NCI-H1092 treated with DMSO at 0.1 percent for 48 hours (cell line): ENCODE measurements around the gene KRTAP29-1.
A peak's percentile ranks its signal among the peaks of the same experiment; 100 is the strongest.

Experiments used
- DNase-seq: peaks from one replicate; lab custom pipeline; 2025; lab: John Stamatoyannopoulos, UW

Gene KRTAP29-1

DNA sequence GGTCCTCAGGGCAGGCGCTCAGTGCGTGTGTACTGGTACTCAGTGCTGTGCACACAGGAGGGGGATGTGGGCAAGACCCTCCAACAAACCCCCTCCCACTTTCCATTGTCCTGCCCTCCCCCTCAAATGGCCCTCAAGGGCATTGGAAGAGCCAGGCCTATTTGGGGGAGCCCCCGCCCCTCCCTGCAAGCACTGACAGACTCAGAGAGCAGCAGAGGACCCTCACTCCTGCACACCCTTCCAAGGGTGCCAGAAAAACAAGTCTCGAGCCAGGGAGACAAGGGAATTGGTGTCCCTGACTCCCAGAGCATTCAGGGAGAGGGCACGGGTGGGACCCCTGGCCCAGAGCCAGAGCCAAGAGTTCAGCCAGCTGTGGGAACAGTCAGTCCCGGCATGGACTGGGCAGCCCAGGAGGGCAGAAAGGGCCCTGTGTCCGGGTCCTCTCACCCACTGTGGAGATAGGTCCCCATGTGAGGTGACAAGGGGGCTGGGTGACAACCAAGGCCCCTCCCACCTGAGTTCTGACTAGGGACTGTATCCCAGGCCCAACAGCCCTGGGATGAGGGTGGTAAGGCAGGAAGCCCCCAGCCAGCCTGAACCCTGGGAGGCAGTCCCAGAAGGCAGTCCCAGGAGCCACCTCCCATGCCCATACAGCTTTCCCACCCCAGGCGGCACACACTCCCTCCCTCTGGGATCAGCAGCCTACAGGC is 24.9 kb upstream of the KRTAP29-1 start:
- no peak for DNase-seq

DNA sequence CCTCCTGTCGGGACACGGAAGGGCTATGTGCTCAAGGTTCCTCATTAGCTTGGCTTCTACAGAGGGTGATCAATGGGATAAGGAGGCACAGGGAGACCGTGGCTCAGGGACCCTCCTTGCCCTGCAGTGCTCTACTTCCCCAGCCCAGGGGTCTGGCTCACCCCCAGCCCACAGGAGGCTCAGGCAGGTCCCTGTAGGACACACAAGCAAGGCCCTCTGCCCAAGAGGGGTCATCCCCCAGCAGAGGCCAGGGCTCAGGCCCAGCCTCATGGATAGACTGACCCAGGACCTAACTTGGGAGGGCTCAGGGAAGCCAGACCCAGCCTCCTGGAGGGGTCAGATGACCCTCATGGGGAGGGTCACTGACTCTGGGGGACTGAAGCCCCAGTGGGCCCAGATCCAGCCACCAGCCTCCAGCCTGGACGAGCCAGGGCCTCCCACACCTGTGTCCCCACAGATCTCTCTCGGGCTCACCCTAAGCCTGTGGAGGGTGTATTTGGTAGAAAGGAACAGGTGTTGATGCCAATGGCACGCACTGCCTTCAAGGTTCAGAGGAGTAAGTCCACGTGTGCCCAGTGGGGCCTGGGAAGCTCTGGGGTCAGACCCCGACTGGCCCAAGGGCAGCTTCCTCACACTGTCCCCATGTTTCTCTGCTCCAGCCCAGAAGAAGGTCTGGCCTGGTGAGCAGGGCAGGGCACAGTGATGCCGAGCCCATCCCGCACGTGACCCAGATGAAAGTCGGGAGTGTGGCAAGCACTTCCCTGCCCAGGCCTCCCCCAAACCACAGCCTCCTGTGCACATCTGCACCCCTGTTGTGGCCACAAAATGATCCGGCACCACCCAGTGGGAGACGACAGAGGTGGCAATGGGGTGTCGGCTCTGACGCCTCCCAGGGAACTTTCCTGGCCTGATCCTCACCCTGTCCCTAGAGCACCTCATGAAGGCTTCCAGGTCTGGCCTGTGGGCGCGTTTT is 23.8 kb upstream of the KRTAP29-1 start:
- no peak for DNase-seq

DNA sequence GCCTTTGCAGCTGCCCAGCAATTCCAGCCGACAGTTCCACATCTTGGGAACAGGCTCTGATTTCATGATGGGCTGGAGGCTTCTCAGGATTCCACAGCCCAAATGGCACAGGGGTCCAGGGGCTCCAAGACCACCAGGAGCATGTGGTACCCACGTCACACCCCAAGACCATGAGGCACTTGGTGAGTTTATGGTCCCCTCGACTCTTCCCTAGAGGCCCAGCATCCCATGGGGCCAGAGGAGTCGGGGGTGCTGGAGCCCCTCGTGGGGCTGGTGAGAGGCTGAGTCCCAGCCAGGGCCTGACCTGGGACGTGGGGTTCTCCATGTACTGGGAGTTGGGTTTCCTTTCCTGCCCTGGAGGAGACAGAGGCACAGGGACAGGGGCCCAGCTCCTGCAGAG is 23.0 kb upstream of the KRTAP29-1 start:
- DNase-seq: no peak

DNA sequence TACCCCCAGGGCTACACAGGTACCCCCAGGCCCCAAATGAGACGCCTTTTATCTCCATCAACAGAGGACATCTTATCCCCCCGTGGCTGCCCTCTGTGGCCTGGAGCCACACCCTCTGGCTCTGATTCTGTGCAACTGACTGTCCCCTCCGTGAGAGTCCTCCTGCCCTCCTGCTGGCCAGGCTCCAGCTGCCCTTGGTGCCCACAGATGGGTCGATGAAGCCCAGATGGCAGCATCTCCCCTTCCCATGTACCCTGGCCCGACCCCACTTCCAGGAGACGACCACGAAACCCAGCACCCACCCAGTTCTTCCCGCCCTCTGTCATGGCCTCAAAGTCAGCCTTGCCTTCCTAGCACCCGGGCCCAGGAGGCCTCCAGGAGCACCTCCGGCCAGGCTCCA is 22.5 kb upstream of the KRTAP29-1 start:
- DNase-seq: no peak

DNA sequence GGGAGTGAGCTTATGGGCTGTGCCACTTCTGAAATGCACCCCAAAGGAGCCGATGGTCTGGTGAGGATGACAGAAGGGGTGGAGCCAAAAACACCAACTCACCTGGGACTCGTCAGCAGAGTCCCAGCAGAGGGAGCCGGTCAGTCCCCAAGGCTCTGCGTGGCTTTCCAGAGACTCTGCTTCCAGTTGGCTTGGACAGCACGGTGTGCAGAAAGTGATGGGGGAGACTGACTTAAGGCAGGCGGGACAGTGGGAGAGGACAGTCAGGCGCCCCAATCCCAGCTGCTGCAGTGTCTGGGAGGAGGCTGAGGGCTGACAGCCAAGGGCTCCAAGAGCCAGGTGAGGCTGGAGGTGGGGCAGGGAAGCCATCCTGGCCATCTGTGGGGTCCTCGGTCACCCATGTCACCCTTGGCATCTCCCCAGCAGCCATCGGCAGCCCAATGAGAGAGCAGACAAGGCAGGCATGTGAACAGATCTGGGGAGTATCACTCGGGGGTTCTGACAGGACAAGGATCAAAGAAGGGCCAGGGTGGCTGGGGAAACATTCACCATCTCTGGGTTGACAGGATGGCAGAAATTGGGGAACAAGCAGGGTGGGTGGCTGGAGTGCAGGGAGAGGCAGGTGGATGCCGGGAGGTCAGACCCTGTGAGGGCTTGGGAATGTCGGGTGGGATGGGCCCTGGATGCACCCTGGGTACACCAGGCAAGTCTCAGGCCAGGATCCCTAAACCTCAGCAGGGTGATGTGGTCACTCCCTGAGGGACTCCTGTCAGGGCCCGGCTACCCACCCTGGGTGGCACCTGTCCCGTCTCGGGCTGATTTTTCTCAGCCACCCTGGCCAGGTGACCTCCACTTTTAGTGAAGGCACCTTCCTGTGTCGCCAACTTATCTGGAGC is 21.8 kb upstream of the KRTAP29-1 start:
- no peak for DNase-seq

DNA sequence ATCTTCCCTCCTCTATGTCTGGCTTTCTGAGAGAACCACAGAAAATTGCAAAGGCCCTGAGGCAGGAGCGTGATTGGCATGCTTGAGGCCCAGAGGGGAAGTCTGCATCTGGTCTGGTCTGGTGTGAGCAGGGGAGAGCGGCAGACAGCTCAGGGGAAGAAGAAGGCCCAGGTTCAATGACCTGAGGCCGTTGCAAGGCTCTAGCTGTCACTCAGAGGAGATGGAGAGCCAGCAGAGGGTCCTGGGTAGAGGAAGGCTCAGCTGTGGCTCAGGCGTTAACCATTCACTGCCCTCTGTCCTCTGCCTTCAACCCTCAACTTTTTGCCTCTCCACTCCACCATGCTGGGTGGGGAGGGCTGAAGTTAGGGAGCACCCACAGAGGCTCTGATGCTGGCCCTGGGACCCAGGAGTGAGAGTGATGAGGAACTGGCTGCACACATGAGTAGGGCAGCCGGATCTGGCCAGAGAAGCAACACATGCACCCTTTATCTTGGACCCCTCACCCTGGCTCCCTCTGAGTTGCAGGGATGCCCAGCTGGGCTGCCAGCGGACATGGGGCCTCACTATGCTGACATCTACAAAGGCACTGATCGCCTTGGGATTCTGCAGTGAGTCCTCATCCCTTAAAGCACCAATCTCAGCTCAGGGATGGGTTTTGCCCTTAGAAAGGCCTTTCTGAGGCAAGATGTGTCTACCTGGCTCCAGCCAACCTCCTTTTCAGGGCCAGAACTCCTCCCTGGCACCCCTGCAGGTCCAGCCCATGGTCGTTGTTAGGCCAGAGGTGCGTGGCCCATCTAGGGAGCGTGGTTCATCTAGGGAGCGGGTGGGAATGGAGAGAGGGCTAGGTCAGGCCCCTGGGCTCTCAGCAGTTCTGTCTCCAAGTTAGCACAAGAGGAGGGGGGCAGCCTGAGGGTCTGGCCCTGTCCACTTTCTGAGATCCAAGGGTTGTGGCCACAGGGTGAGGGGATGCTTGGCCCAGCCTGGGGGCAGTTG is 20.5 kb upstream of the KRTAP29-1 start:
- DNase-seq: no peak

DNA sequence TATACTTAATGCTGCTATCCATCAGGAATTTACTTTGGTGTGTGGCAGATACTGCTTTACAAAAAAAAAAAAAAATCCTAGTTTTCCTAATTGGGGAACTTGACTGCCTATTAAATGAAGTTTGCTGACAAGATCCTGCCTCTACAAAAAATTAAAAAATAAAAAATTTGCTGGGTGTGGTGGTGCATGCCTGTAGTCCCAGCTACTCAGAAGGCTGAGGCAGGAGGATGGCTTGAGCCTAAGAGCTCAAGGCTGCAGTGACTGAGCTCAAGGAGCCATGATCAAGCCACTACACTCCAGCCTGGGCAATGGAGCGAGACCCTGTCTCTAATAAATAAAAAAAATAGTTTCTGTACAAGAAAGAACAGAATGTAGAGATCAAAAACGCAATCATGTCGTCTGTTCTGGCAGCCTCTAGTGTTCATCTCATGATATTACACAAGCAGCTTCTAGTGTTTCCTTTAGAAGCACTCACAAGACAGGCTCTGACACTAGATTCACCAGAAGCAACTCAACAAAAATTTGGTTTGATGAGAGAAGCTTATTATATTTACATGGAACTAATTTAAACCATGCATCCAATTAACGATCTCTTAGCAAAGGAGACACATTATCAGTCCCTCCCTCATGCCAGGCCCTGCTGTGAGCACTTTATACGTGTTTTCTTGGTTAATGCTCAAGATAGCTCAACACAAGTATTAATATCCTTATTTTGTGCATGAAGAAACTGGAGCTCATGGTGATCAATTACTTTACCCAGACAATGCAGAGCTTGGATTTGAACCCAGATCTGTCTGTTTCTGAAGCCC is 19.6 kb upstream of the KRTAP29-1 start:
- peak; percentile 33 for DNase-seq

DNA sequence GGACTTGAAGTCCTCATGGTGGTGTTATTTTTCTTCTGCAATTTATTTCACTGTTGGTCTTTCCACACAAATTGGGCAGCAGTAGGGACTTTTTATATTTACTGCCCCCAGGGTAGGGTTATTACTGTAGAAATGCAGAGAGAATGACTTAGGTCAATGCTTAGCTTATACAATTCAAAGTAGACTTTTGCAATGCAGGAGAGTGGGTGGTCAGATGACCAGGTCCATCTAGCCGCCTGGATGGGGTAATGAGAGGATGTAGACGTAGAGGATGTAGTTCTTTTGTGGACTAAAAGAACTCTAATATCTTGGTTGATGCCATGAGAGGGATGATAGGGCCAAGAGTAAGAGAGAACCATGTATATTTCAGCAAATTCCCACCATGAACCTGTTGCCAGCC is 15.6 kb upstream of the KRTAP29-1 start:
- no peak for DNase-seq

DNA sequence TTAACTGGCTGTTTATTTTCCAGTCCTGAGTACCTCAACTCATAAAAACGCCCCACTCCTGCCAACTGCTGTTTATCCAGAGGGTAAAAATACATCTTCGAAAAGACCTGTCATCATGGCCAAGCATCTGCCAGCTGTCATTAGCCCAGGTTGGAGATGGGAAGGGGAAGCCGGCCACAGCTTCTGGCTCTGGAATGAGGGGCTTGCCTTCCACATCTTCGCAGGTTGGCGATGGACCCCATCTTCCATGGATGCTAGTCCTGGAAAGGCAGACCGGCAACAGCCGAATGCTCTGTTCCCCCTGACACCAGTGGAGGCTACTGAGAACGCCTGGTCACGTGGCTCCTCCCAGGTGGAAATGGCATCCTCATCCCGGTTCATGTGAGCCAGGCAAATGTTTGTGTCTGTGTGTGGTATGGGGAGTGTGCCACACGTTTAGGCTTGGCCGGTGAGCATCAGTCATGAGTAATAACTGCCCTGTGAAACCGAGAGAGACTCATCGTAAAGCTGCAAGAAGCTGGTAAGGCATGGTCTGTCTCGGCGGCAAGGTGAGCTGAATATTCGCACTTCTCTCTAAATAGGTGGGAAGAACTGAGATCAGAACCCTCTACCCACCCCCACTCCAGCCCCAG is 13.3 kb upstream of the KRTAP29-1 start:
- no peak for DNase-seq

DNA sequence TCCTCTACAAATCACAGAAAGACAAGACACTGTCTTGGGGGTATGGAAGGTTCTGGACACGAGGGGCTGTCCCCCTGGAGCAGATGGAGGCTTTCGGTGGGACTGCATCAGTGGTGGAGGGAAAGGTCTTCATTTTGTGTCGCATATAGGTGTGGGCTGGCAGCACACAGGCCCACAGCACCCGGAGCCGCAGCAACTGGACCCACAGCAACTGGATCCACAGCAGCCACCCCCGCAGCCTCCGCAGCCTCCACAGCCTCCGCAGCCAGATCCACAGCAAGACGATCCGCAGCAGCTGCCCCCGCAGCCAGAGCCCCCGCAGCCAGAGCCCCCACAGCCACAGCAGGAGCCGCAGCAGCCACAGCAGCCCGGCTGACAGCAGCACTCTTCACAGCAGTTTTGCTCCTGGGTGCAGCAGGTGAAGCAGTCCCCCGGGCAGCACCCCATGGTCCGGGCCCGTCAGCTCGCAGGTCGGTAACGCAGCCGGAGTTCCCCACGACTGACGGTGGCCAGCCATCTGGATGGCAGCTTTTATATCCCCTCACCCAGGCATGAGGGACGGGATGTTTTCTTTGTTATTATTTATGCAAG is 12.6 kb upstream of the KRTAP29-1 start, which contains the start of gene KRTAP17-1:
KRTAP17-1 (minus strand) TSS at position 507 of the 591 bp plus-strand sequence; CDS start at position 447, 60 bp downstream.
- DNase-seq: no peak

DNA sequence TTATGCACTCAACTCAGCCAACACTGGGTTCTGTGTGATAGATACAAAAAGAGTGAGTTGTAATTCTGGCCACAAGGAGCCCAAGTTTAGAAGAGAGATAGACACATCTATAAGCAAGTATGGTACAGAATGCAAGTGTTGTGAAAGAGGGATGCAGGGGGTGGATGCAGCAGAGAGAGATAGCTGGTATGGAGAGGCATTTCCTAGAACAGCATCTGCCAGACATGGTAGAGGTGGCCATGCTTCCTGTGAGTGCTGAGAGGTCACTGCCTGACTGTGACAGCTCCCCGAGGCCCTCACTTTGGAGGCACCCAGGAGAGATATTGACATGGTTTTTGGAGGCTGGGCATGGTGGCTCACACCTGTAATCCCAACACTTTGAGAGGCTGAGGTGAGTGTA is 8.5 kb upstream of the KRTAP29-1 start:
- no peak for DNase-seq

DNA sequence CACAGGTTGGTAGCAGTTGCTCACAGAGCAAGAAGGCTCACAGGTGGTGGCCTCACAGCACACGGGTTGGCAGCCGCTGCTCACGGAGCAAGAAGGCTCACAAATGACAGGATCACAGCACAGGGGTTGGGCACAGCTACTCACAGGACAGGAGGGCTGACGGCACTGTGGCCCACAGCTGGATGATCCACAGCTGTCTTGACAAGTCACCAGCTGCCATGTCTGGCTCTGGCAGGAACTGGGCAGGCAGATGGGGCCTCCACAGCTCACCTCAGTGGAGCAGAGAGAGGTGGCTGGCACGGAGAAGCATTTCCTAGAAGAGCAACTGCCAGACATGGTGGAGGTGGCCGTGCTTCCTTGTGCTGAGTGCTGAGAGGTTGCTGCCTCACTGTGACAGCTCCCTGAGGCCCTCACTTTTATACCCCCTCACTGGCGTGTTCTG is 6.3 kb upstream of the KRTAP29-1 start, which contains the start of gene KRTAP16-1:
KRTAP16-1 (minus strand) TSS at position 392 of the 442 bp plus-strand sequence; CDS start at position 336, 56 bp downstream.
- DNase-seq: no peak

DNA sequence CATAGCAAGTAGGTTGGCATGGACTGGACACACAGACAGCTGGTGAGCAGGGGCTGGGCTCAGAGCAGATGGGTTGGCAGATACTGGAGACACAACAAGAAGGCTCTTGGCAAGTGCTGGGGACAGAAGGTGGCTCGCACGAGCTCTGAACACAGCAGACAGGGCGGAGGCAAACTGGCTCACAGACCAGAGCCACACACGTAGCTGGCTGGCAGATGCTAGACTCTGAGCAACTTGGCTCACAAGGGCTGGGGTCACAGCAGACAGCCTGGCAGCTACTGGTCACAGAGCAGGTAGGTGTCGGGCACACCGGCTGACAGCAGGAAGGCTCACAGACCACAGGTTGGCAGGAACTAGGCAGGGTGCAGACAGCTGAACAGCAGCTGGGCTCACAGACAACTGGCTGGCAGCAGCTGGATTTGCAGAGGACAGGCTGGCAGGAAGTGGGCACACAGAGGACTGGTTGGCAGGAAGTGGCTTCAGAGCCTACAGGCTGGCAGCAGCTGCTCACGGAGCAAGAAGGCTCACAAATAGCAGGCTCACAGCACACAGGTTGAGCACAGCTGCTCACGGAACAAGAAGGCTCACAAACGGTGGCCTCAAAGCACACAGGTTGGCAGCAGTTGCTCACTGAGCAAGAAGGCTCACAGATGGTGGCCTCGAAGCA is 5.7 kb upstream of the KRTAP29-1 start:
- peak; percentile 45 for DNase-seq

DNA sequence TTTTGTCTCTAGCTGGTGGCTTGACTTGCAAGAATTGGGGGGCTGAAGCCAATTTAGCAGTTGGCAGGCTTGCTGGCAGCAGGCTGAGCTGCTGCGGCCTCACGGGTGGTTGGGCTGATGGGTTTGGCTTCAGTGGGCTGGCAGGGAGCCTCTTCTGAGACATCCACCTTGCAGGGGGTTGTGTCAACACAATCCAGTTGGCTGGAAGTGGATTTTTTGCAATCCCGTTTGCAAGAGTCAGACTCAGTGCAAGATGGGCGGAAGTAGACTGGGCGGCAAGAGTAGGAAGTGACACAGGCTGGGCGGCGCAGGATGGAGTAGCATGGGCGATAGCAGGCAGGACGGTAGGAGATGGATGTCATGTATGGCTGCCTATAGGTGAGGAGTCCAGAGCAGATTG is 5.0 kb upstream of the KRTAP29-1 start:
- DNase-seq: no peak

DNA sequence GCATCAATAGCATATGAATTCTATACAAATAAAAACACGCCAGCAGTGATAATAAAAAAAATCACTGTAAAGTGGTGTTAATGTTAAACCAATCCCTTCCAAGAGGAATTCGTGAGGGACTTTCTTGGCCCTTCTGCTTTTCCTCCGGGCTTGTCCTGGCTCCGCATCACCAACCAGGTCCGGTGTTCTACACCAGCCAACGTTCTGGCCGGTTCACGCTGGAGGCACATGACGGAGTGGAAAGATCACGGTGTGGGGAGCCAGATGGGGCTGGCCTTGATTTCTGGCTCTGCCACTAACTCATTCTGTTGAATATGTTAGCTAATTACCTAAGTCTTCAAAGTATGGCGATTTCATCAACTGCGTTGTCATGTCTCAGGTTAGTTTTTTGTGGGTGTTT is 1.4 kb upstream of the KRTAP29-1 start:
- DNase-seq: no peak

DNA sequence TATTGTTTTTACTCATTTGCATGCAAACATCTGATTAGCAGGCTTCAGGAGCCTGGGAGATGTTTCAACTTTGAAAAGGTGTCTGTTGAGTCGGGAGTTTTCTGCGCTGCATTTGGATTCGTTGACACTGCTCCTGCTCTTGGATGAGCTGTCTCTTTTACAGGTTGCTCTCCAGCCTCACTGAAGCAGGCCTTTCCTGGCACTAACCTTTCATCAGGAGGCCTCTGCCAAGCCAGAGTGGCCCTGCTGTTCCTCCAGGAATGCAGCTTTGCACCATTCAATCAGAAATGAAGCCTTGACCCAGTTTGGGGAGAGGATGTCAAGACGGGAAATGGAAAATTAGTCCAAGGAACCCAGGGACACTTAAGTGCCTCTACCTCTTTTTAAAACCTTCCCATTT is 330 bp upstream of the KRTAP29-1 start:
- no peak for DNase-seq

DNA sequence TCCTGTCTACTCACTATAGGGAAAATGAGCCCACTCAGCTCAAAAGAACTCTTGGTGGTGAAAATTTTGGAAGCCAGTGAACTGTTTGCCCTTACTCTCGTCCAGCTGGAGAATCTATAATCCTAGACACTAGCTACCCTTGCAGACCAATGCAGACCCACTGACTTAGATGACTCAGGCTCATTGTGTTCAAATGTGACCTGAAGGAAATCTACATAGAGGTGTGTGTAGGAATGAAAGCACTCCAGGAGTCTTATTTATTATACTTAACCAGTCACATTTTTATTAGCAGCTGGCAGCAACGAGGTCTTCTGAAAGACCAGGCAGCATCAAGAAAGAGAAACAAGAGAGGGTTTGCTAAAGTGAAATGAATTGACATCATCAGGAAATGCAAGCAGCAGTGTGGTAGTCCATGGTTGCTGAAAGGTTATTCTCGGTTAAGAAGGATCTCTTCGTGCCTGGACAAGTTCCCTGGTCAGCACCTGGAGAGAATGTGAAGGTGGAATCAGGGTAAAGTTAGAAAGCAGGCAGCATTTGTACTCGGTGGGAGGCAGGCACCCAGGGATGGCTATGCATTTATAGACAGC is 1.4 kb downstream of the KRTAP29-1 start:
- DNase-seq: no peak
